Measurements from ENCODE around the gene THY1.

GRCh38 chr11:119460582-119460981, 37.6 kb upstream of the THY1 start:
- TF ChIP-seq SP1 (IDR thresholded peaks at IDR 0.05) = no peak
- no peak for TF ChIP-seq BHLHE40 (IDR thresholded peaks at IDR 0.05; ENCODE audit: borderline replicate concordance)
- TF ChIP-seq ELF4 (IDR thresholded peaks at IDR 0.05) = no peak
- no peak for TF ChIP-seq TARDBP (IDR thresholded peaks at IDR 0.05)
- TF ChIP-seq FOXA1 (IDR thresholded peaks at IDR 0.05) = no peak
- TF ChIP-seq ARNT (IDR thresholded peaks at IDR 0.05) = no peak
- TF ChIP-seq LEF1 (IDR thresholded peaks at IDR 0.05; ENCODE audit: borderline replicate concordance) = no peak
- no peak for TF ChIP-seq FOXM1 (IDR thresholded peaks at IDR 0.05; ENCODE audit: borderline replicate concordance)
- TF ChIP-seq L3MBTL2 (conservative IDR thresholded peaks at IDR 0.05) = no peak
- TF ChIP-seq PKNOX1 (IDR thresholded peaks at IDR 0.05) = no peak
- no peak for TF ChIP-seq FOXK2 (IDR thresholded peaks at IDR 0.05)
